GM23248 (cell line): ENCODE results near the gene TMEM163.

Experiments
- EZH2 ChIP-seq: fragments of 200-600 bp; sonication (generic); IDR thresholded peaks from 2 replicates; pipeline ENCODE4 v1.6.1; 2018; ENCODE audit warnings: antibody characterized with exemption, mild to moderate bottlenecking; ENCODE audit not compliant: insufficient read depth, poor library complexity, severe bottlenecking
- EZH2phosphoT487 ChIP-seq: fragments of 200-600 bp; sonication (generic); IDR thresholded peaks from 2 replicates; pipeline ENCODE4 v1.6.1; 2018; ENCODE audit warnings: antibody characterized with exemption, moderate library complexity, mild to moderate bottlenecking, low read depth; ENCODE audit not compliant: insufficient read depth

DNA sequence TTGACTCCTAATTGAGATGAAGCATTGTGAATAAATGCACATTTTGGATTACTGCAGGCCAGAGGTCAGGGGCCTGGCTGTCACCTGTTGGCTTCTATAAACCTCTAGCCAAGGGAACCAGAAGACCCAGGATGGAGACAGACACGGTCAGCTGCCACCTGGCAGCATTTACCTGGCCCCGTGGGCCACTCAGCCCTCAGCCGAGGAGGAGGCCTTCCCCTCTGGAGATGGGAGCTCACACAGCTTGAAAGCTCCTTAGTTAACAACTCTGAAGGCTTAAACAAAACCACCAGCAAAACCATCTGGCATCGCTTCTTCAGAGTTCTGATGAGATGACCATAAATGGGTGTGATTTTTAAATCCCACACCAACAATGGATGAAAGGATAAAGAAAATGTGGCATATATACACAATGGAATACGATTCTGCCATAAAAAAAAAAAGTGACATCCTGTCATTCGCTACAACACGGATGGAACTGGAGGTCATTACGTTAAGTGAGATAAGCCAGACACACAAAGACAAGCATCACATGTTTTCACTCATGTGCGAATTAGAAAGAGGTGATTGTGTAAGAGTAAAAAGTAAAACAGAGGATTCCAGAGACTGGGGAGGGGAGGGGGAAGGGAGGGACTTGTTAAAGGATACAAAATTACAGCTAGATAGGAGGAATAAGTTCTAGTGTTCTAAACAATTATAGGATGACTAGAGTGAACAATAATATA, 218.4 kb downstream of the TMEM163 start:
- TF ChIP-seq EZH2 (no peak), EZH2phosphoT487 (no peak)
